Smooth muscle cell of the umbilical artery (primary cell): ENCODE data around the gene FAM111A. TPM values are rescaled to one million over a fixed set of nuclear protein-coding genes. Genes with fewer than 3 reads are reported as not detected.

Source experiments
- total RNA-seq: library from RNA; depleted of rRNA; stranded (reverse); fragments of >200 nt; gene quantifications from 2 replicates; pipeline ENCODE4 v1.2.3, GENCODE V29; 2014

FAM111A gene
- 46.3 and 48.2 TPM in 2 replicates for total RNA-seq

DNA sequence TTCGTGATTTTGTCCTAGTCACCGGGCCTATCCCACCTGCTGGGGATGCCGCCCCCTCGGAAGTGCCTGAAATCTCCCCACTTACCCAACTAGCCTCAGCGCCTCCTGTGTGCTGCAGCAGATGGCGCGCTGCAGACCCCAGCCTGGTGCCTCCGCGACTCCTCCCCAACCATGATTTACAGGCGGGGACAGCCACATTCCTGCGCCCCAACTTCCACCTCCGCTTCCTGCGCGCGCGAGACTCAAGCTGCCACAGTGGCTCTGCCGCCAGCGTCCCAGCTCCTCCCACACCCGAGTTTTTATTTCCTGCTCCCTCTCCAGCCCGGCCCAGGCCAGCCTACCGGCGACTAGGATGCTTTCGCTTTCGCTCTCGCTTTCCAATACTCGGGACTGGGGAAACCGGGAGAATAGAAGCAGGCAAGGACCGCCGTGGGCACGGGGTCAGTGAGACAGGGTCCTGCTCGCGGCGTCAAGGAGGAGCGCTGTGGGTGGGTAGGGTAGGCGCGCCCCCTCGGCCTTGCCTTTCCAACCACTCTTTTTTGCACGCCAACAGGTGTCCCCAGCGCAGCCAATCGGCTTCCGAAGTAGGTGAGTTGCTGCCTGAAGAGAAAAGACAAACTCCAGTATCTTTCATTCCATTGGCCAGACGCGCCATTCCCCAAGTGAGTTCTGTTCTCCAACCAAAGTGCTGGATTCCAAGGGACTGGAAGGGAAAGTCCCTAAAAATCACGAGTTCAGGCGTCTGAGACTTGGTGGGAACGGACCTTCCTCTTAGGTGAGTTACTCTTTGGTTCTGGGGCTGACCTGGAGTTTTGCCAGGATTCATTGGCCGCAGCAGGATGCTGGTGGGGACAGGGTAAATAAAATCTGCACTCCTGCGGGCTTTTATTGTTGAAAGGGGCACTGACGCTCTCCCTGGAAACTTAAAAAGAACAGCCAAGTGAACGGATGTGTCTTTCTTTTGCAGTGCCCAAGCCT, at the start of gene FAM111A:
Gene FAM111A, plus strand, starts transcription at position 327 of the 978 bp plus-strand sequence. CDS start 6,017 bp downstream, outside the sequence.

GRCh38 chr11:59106363-59107336, 36.0 kb upstream of the FAM111A start, which contains the start of gene FAM111B:
FAM111B (plus strand) TSS chr11:59107237; CDS start chr11:59109626, 2,389 bp downstream.

GRCh38 chr11:59171508-59172322, 29.1 kb downstream of the FAM111A start, which contains the start of gene DTX4:
DTX4 (plus strand) TSS chr11:59172132; CDS start chr11:59172596, 464 bp downstream.

Other genes with a start within 250 kb of the FAM111A start
- 0.69 TPM in 1 of 2 replicates, not detected in the other for gene GLYATL1, start 203.4 kb upstream of the FAM111A start, total RNA-seq
- gene GLYATL1B, start 56.5 kb upstream of the FAM111A start, total RNA-seq: not detected in 2 replicates
- 0.89 and 5.0 TPM in 2 replicates for gene FAM111B, start 35.6 kb upstream of the FAM111A start, total RNA-seq
- 1.8 and 2.7 TPM in 2 replicates for gene DTX4, start 29.3 kb downstream of the FAM111A start, total RNA-seq
- gene MPEG1, start 70.1 kb downstream of the FAM111A start, total RNA-seq: not detected in 2 replicates
- not detected in 2 replicates for gene OR5AN1, start 216.0 kb downstream of the FAM111A start, total RNA-seq